Medulla oblongata (tissue), 1 donor: ENCODE data around the gene SYT11.
"Not testable (repeated sequence)": the region's sequence is repeated elsewhere in the genome, so short reads cannot be mapped to it uniquely, and the experiment has no call there.

Source experiments
- DNase-seq: peaks from one replicate; pipeline ENCODE4 v3.0.0-alpha.2; 2015; ENCODE audit errors: extremely low spot score

The SYT11 gene

DNA sequence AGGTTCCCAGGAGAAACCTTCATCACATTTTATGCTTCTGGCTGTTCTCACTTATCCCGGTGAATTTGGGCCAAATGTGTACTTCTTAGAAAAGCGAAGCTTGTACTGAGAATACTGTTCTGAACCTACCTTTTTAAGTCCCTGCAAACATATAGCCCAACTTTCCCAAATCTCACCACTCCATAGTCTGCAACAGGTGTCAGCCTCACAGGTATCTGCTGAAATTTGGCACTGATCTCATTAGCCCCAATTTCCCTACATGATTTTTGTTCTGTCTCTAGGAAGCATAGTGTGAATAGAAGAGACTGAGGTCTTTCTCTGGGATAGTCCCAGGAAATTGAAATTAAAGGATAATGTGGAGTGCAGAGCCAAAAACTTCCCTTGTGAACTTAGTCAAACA, 40.3 kb downstream of the SYT11 start:
- no peak for DNase-seq

DNA sequence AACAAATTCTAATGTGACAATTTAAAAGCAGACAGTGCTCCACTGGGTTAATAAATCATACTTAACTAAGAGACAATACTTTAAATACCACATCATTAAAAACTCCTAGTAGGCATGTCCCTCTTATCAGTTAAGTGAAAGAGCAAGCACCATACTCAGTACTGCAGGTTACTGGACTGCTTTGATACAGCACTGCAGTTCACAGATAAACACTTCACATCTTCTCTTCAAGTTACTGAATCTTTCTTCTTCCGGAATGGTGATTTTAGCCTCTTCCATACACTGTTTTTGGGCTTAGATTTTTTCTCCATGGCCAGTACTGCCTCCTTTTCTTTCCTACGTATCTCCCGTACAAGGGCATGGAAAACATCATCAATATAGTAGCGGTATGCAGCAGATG, 40.8 kb downstream of the SYT11 start:
- no peak for DNase-seq

DNA sequence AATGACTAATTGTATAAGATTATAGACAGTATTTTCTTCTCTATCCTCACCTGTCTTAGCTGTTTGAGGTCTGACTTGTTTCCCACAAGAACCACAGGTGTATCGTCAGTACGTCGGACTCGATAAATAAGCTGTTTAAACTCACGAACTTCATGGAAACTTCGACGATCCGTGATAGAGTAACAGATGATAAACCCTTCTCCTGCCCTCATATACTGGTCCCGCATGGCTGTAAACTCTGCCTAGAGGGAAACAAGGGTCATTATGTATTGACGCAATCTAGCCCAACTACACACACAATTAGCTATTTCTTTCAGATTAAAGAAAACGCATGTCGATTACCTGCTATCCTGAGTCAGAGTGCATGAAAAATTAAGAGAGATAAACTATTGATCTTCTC, 44.9 kb downstream of the SYT11 start:
- no peak for DNase-seq

DNA sequence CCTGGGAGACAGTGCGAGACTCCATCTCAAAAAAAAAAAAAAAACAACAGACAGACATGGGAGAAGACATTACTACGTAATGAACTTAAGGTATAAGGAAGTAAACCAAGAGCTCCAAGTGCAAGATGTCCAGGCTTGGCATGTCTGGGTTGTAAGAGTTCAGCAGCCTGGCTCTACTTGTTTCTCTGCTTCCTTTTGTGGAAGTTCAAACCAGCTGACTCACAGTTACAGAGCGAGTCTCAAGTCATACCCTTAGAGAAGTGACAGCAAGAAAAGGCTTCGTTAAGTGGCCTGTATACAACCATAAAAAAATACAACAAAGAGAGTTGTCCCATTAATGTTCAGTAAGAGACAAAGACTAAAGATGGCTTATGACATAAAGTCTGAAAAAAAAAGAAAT, 50.5 kb downstream of the SYT11 start:
- peak; percentile 64 for DNase-seq

DNA sequence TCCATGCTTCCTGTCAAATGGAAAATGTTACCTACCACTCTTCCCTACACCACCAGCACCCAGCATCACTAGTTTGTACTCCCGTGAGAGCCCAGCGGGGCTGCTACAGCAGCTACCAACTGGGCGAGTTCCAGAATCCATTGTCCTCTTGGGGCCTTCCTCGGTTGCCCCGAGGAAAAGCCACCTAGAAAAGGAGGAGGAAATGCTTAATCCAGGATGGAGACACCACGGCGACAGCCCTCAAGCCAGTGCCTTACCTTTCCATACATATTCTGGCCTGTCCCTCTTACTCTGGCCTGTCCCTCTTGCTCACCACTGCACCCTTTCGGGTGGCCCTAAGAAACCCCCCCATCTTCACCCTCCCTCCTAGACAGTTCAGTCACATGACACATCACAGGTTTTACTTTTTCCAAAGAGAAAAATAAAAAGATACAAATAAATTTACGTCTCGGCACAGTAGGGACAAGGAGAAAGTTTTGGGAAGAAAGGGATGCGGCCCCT, 51.3 kb downstream of the SYT11 start:
- DNase-seq = peak; percentile 64

DNA sequence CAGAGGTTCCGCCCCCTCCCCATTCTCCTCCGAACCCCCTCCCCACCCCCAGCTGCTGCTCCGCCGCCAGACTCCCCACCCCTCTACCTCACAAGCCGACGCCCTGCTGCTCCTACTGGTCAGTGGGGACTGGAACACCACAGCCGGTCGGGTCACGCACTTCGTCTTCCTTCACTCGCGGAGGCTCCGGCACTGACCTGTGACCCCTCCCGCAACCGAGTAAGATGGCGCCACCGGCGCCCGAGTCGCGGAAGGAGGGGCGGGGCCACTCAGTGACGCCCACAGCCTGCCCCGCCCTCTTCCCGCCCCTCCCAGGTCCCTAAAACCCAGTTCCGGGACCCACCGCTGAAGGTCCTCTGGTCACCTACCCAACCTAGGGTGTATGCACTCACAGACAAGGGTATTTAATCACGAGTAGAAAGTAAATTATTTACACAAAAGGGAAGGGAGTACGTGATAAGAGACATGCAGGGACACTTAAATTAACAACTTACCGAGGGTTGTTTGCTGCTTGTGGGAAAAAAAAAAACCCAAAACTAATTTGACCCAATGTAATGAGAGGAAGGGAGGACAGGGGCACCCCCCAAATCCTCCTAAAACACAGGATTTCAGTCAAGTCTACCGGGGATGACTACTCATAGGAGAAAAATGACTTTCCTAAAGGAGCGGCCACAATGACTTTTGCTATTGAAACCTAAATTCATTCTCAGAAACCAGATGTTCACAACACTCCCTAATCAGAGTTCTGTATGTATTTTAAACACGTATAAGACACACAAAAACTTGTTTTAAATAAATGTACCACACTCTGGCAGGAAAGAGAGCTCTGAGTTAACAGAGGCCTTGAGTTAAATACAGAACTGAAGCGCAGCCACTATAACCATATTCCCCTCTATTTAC, 52.0 kb downstream of the SYT11 start, which contains the start of gene RIT1:
Gene RIT1, minus strand, starts transcription at position 194 of the 900 bp plus-strand sequence. CDS start 588 bp downstream, outside the sequence.
- DNase-seq = peak; percentile 89

DNA sequence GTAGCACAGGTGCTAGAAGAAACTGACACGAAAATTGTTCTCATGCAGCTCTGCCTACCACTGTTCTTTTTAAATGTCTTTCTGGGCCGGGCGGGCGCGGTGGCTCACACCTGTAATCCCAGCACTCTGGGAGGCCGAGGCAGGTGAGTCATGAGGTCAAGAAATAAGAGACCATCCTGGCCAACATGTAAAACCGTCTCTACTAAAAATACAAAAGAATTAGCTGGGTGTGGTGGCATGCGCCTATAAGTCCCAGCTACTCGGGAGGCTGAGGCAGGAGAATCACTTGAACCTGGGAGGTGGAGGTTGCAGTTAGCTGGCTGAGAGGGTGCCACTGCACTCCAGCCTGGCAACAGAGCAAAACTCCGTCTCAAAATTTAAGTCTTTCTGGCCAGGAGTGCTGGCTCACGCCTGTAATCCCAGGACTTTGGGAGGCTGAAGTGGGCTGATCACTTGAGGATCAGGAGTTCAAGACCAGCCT, 52.7 kb downstream of the SYT11 start:
- no peak for DNase-seq

DNA sequence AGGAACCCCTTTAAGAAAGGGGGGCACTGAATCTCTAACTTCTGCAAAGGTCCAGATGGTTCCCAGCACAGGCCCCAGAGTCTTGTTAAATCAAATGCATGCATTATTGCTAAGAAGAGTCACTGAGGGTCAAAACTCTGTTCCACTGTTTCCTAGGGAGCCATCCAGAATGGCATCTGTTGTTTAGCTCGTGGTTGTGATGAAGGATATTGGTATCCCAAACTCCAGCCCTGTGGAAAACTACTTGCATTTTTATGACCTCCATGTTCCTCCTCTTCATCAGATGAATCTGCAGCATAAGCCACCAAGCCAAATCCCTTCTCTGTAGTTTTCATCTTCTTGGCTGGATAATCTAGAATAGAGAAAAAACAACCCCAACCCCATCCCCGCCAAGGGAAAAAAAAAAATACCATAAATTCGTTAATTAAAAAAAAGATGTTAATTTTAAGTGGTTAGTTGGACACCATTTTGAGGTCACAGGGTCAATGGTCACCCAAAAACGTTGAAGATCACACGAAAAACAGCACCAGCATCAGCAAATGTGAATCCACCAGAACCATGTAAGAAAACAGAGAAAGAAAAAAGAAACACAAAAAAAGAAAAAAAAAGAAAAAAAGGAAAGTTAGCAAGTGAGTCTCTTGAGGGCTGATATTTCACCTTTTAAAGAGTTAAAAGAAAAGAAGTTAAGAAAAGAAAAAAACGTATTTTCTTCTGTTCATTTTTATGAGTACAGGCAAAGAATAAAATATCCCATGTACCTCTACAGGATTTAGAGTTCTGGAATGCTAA, 54.8 kb downstream of the SYT11 start:
- DNase-seq = no peak

DNA sequence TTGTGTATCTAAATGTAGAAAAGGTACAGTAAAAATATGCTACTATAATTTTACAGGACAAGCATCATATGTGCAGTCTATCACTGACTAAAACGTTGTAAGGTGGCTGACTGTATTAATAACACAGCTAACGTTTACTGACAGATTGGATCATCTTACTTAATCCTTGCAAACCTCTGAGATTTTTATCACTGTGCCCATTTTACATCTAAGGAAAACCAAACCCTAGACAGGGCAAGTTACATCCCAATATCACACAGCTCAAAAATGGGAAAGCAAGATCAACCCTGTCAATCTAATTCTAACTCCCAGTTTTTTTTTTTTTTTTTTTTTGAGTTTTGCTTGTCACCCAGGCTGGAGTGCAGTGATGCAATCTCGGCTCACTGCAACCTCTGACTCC, 59.3 kb downstream of the SYT11 start:
- no peak for DNase-seq

DNA sequence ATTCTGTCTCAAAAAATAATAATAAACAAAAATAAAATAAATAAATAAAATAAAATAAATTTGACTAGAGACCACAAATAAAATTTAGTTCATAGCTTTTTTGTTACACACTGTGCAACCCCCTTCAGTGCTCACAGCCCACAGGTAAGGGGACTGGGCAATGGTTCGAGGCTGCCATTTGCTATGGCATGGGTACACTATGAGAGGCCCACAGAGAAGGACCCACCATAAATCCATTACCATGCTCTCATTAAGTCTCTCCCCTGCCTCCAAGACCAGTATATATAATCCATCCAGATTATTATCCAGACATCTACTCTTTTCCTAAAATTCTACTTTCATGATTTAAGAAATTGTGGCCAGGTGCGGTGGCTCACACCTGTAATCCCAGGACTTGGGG, 60.4 kb downstream of the SYT11 start:
- no peak for DNase-seq

DNA sequence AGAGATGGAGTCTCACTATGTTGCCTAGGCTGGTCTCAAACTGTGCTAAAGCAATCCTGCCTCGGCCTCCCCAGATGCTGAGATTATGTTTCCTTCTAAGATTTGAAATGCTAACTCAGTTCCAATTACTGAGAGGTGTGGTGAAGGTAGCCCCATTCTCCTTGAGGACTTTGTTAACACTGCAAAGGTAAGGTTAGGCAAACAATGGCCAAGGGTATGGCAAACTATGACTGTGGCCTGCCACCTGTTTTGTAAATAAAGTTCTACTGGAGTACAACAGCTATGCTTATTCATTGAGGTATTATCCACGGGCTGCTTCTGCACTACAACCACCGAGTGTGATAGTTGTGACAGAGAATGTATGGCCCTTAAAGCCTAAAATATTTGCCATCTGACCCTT, 61.4 kb downstream of the SYT11 start:
- DNase-seq = no peak

DNA sequence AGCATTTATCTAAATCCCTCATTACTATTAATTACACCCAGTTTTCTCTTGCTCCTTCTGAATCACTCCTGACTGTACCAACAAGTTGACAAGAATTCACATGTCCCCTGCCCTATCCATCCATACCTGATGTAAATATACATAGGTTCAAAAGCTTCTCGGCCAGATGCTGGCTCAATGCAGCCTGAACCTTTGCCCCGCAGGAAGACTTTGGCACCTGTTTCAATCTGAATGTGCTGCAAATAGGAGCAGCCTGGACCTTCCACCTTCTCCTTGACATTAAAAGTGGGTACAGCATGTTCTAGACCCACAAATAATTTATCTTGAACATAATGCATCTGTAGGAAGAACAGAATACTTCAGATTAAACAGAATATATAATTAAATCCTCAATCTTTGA, 66.1 kb downstream of the SYT11 start:
- no peak for DNase-seq

DNA sequence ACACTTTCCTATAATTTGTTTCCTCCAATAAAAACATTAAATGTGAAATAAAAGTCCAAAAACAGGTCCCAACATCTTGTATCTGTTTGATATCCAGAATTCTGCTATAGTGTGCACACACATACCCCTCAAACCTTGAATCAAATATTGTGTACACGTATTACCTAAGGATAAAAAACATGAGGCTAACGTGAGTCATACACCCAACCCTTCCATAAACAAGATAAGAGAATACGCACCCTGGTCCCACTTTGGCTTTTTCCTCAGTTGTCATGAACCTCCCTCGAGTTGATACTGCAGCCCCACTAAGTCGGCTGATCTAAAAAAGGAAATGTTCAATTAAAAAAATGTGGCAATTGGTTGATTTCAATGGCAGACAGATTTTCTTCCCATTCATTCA, 69.7 kb downstream of the SYT11 start:
- no peak for DNase-seq

DNA sequence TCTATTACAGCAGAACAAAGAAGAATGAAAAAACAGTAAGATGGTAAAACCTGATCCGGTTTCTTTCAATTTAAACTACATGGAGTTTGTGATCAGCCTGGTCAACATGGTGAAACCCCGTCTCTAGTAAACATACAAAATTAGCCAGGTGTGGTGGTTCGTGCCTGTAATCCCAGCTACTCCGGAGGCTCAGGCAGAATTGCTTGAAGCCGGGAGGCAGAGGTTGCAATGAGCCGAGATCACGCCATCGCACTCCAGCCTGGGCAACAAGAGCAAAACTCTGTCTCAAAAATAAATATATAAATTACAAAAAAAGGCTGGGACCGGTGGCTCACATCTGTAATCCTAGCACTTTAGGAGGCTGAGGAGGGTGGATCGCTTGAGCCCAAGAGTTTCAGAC, 71.4 kb downstream of the SYT11 start:
- not testable (repeated sequence) for DNase-seq

DNA sequence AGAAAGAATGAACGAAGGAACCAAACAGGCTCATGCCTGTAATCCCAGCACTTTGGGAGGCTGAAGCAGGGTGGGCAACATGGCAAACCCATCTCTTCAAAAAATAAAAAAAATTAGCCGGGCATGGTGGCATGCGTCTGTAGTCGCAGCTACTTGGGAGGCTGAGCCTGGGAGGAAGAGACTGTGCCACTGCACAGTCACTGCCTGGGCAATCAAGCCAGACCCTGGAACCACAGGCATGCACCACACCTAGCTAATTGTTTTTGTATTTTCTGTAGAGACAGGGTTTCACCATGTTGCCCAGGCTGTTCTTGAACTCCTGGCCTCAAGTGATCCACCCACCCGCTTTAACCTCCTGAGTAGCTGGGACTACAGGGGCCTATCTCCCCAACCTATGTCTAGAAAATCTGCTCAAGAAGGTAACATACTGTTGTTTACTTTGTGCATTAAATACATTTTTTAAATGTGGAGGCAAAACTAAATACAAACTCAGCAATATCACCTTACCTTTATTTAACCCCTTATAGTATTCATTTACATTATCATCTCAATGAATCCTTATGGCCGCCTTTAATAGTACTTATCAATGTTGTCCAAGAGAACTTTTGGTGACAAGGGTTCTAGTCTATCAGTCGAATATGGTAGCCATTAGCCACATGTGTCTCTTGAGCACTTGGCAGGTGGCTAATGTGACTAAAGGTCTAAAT, 72.1 kb downstream of the SYT11 start:
- no peak for DNase-seq

DNA sequence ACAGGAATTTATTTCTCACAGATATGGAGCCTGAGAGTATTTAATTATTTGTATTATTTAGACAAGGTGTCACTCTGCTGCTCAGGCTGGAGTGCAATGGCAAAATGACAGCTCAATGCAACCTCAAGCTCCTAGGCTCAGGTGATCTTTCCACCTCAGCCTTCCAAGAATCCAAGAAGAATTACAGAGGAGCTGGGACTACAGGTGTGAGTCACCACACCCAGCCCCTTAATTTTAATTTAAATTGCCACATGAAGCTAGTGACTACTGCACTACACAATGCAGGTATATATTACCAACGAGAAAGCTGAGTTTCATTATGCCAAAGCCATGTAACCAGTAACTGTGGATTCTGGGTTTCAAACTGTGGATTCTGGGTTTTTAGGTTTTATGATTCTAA, 72.7 kb downstream of the SYT11 start:
- DNase-seq = no peak

DNA sequence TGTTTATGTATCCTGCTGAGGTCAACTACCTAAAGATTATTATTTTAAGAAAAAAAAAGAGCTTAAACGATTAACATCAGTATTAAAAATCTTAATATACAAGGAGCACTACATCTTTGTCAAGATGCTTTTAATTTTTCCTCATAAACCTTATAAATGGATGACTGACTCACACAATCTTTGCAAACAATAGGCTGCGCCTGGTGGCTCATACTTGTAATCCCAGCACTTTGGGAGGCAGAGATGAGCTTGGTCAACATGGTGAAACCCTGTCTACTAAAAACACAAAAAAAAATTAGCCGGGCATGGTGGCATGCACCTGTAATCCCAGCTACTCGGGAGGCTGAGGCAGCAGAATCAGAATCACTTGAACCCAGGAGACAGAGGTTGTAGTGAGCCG, 73.1 kb downstream of the SYT11 start:
- DNase-seq = no peak

DNA sequence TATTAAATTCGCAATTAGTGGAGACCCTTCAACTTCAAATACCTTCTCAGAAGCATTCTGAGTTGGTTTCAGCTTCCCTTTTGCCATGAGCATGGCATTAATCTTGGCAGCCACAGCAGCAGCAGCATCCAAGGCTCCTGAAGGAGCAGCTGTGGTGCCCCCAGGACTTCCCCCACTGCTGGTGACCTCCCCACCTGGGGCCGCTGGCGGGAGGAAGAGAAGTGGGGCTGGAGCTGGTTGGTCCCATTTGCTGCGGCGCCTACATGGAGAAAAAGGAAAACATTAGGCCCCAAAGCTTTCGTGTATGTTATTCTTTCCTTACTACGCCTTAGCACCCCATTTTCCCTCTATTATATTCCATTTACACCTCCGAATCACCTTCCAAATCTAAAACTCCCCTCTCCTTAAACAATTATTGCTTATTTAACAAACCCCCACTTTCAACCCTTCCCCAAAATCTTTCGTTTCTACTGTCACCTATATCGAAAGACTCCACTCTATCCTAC, 74.3 kb downstream of the SYT11 start:
- no peak for DNase-seq

DNA sequence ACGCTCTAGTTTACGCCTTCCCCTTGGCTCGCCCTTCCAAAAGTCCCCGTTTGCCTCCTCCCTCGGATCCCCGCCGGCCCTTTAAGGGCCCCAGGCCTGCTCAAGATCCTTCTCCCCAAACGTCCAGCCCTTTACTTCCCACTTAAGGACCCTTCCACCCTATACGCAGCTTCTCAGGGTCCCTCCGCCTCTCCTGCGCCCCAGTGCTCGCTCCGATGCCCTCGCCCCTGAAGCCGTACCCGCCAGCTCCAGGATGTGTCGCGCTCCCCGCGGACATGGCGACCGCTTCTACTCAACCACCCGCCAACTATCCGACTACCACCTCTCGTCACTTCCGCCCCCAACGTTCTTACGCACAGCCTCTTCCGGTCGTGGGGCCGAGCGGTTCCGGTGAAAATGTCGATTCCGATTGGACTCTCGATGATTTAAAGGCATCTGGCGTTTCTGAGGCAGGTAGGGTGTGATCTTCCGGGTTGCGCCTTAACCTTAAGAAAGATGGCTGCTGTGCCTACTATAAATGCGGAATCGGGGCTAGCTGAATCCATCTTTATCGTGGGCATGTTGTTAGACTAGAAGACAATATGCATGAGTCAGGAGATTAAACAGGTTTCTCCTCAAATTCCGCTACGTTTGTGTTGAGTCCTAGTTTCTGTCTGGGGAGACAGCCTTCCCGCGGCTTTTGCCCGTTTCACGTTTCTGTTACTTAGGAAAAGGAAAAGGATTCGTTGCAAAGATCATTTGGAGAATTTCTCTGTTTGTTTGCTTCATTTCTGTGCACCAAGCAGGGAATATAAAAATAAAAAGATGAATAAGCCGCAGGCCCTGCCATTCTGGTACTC, 74.9 kb downstream of the SYT11 start, which contains the start of gene KHDC4:
Gene KHDC4, minus strand, starts transcription at position 317 of the 839 bp plus-strand sequence. Its CDS starts 40 bp downstream, at position 277.
- peak; percentile 100 for DNase-seq
